NCI-H128 (cell line): ENCODE data around the gene ARIH2.
A peak's percentile ranks its signal among the peaks of the same experiment; 100 is the strongest.
"Not testable (repeated sequence)": the region's sequence is repeated elsewhere in the genome, so short reads cannot be mapped to it uniquely, and the experiment has no call there.

ENCODE experiments used
- DNase-seq: peaks from one replicate; lab custom pipeline; 2025; ENCODE audit not compliant: unreplicated experiment; lab: John Stamatoyannopoulos, UW

ARIH2 gene

DNA sequence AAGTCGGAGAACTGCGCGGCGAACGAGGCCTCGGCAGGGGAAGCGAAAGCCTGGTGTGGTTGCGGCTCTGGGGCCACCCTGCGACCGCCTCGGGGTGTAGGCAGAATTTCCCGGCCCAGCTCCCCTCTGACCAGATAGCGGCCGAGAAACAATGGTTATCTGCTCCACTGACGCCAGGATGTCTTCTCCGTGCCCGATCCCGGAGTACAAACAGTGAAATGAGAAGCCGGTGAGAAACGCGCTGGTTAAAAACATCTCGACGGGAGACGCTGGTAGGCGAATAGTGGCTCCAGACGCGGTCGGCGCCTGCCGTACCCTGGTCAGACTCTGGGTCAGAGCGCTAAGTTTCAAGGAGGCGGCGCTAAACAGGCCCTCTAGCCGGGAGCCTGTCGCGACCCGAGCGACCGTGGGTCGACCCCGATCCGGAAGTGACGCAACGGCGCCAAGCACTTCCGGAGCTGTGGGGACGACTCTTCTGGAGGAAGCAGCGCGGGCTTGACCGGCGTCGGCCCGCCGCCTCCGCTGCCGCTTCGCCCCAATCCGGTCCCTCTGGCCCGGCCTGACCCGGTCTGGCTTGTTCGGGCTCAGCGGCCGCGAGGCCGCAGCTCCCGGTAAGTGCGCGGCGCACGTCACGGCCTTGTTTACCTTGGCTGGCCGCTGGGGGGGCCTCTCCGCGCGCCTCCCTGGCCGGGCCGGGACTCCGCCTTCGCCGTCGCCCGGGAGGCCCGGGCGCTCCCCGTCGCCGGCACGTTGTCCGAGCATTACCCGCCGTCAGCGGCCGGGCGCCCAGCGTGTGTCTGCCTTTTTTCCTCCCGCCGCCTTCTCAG lies at the start of gene ARIH2:
ARIH2 (plus strand) TSS at position 455 of the 827 bp plus-strand sequence. CDS start 8,717 bp downstream, outside the sequence.
- DNase-seq = peak; percentile 27

DNA sequence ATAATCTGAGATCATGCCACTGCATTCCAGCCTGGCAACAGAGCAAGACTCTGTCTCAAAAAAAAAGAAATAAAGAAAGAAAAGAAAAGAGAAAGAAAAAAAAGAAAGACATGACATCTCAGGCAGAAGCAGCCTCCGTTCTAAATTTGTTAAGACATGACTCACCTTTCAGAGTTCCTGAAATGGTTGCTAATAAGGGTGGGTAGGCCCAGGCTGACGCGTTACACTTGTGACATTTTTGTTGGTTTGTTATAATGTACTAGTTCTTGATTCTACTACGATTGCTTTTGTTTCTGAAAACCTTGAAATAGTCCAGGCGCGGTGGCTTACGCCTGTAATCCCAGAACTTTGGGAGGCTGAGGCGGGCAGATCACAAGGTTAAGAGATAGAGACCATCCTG lies 41.0 kb upstream of the ARIH2 start:
- no peak for DNase-seq

DNA sequence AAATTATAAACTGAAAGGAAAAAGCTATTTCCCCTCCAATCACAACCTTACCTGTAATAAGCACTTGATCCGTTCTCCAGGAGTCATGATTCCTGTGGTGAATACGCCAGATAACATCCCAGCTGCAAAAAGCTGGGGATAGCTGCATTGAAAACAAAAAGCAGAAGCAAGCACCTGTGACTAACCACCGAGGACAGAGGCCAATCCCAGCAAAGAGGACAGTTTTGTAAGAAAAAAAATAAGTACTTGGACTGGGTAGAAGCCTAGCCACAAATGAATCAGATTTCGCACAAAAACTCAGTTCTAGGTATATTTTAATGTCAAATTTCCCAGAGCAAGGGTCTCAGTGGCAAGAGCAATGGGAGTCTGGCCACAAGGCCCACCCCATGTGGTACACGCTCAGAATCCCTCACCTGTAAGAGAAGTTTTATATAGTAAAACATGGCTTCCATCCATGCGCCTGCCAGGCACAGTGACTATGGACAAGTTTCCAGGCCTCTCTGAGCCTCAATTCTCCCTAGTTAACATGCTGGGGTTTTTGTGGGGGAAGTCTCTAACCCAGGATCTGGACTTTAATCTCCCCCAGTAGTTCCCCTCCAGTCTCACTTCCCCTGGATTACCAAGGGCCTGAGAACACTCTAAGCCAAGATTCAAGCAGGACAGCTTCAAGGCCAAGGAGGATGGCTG lies 39.2 kb upstream of the ARIH2 start:
- DNase-seq = no peak

DNA sequence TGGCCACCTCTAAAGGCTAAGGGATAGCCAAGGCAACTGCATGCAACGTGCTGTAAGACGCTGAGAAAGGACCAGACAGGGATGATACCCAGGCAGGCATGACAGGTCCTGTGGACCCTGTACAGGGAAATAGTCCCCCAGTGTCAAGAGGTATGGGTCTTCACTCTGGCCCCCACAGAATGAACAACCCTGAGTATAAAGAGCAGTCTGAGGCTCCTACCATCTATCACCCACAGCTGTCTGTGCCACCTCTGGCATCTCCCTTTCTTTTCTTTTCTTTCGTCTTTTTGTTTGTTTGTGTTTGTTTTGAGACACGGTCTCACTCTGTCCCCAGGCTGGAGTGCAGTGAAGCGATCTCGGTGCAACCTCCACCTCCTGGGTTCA lies 38.7 kb upstream of the ARIH2 start:
- no peak for DNase-seq

DNA sequence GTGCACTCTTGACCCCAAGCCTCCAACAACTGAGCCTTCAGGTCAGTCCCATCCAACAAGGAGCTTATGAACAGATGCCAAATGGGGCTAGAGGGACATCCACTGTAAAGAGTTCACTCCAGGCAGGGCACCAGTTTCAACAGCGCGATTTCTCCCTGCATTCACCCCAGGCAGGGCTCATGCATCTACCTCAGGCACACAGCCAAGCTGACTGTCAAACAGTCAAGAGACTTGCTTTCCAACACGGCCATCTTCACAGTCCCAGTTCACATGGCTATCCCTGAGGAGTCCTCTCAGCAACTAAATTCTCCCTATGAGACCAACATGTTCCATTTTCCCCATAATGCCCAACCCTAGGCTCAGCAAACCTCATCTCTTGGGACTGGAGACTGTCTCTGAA lies 37.6 kb upstream of the ARIH2 start:
- DNase-seq = no peak

DNA sequence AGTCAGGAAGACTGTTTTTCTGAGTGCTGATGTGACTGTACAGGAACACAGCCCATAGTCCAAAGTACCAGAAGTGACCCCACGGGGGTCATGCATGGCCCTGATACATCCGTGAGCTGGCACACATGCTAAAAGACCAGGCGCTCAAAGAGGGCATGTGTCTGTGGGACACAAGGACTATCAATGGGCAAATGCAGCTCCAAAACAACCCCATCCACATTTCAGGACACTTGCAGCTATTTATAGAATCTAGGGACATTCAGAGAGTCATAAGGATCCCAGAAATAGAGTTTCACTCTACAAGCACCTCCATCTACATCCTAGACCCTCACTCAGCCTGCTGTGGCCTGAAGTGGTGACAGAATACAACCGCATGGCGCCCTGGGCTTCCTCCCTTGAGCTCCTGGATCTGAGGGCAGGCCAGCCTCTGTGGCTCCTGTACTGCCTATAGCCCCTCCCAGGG lies 37.0 kb upstream of the ARIH2 start:
- DNase-seq = no peak

DNA sequence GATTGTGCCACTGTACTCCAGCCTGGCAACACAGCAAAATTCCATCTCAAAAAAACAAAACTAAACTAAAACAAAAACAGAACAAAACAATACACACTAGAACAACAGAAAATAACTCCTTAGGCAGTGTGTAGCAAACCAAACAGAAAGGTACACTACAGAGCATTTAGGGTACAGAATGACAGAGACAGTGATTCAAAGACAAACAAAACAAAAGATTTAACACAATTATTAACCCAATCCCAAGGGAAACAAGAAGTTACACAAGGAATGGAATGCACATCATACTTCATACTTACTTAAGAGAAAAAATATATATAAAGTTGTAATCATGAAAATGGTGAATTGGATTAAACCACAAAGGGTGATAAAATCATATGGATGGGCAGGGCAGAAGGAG lies 32.9 kb upstream of the ARIH2 start:
- no peak for DNase-seq

DNA sequence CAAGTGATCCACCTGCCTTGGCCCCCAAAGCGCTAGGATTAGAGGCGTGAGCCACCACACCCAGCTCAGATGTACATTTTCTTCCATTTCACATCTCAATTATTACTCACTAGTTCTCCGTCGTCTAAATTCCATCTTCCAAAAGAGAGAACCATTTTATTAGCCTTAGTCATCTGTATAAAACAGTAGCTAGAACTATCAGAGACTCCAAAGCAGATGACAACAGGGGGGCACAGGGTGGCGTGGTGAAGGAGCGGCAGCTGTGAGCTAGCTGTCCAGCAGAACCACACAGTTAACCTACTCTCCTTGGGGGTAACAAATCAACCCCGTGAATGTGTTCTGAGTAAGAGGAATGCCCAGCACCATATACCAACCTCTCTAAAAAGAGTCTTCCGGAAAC lies 27.0 kb upstream of the ARIH2 start:
- DNase-seq = no peak

DNA sequence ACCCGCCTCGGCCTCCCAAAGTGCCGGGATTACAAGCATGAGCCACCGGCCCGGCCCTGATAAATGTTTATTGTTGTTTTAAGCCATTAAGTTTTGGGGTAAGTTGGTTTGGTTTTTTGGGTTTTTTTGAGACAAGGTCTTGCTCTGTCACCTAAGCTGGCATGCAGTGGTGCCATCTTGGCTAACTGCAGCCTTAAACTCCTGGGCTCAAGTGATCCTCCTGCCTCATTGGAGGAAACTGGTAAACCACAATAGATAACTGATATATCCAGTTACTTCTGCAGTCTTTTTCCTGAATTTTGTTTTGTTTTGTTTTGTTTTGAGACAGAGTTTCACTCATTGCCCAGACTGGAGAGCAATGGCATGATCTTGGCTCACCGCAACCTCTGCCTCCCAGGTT lies 24.1 kb upstream of the ARIH2 start:
- no peak for DNase-seq

DNA sequence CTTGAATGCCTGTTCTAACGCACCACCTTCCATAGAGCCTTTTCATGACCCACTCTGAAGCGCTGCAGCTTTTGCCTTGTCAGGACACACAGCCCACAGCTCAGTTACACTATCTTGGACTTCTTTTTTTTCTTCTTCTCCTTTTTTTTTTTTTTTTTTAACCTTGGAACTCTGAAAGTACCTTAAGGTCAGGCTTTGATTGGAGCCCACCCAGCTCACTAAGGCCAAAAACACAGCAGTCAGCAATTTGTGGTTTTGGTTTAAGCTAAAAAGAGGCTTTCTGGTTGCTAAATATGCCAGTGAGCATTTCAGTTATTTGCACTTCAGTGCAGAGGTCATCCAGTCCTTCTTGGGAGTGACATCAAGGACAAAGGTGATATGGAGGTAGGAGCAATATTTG lies 21.7 kb upstream of the ARIH2 start:
- DNase-seq = no peak

DNA sequence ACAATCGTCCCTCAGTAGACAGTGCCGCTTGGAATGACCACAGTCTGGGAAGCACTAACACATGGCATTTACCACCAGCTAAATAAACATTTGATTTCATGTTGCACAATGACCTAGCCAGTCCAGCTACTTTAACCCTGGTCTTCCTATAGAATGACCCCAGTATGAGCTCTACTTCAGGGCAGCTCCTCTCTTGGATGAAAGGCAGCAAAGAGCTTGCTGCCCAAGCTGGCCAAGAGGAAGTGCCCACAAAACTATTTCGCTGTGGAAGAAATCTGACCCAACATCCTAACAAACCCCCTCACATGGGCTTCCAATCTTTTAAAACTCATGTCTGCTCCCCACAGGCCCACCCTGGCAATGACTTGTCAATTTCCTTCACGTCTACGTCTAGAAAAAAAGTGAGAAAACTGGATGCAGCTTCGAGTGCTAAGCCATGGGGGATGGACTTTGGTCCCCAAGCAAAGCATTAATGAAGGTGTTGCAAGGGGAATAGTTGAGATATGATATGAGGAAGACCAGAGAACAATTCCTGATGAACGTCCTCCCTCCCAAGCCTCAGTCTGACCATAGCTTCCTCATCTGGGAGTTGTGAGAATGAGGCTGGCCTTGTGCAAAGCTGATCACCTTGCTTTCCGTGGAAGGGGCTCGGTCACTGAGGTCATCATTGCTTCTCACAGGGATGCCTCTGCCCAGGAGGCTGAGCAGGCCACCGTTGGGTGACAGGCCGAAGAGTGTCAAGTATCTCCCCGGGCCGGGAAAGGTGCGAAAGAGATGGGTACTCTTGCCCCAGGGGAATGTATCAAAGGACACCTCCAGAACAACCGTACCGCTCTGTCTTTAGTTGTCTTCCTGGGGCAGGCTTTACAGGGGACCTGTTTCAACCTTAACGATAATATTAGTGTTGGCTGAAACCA lies 20.9 kb upstream of the ARIH2 start:
- no peak for DNase-seq

DNA sequence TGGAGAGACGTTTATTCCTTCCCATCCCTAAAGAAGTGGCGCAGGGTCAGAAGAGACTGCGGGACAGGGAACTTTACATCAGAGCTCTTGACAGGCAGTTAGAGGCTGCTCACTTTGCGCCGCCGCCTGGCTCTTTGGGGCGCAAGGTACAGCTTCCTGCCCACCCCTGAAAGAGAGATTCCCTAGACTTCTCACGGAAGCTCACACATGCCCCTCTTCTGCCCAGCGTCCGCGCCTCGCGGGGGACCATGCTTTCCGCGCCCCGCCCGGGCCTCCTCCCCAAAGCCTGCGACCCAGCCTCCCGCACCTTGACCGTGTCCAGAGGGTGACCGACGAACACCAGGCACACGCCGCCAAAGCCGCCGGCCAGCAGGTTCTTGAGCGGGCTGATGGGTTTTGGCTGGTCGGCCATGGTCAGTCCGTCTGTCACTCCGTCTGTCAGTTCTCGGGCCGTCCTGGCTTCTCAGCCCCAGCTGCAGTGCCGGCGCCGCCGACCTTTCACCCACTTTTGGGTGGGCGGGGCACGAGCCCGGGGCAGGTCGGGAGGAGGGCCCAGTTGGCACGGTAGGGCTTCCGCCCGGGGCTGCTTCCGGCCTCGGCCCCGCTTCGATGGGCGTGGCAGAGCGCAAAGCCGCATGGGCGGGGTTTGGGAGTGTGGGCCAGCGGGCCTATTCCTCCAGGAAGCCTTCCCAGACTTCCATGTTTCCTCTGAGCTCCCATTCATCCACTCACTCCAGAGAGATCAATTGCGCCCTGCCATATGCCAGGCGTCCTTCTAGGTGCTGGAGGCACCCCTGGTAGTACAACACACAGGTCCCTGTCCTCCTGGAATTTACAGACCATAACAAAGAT lies 20.0 kb upstream of the ARIH2 start, which contains the start of gene SLC25A20:
SLC25A20 (minus strand) TSS at position 500 of the 852 bp plus-strand sequence; CDS start at position 412, 88 bp downstream.
- peak; percentile 64 for DNase-seq

DNA sequence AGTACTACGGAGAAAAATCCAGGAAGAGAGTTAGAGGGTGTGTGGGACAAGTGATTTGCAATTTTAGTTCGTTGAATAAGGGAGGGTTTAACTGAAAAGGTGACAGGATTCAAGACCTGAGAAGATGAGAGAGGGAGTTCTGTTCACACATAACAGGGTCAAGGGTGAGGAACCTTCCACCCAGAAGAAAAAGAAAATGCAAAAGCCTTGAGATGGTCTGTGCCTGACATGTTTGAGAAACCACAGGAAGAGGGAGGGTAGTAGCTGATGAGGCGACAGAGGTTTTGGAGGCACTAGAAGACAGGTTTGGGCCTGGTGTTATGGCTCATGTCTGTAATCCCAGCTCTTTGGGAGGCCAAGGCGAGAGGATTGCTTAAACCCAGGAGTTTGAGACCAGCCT lies 19.4 kb upstream of the ARIH2 start:
- no peak for DNase-seq

DNA sequence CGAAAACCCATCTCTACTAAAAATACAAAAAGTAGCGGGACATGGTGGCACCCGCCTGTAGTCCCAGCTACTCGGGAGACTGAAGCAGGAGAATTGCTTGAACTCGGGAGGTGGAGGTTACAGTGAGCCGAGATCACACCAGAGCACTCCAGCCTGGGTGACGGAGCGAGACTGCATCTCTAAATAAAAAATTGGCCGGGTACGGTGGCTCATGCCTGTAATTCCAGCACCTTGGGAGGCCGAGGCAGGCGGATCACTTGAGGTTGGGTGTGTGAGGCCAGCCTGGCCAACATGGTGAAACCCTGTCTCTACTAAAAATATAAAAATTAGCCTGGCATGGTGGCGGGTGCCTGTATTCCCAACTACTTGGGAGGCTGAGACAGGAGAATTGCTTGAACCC lies 11.6 kb upstream of the ARIH2 start:
- DNase-seq = not testable (repeated sequence)

DNA sequence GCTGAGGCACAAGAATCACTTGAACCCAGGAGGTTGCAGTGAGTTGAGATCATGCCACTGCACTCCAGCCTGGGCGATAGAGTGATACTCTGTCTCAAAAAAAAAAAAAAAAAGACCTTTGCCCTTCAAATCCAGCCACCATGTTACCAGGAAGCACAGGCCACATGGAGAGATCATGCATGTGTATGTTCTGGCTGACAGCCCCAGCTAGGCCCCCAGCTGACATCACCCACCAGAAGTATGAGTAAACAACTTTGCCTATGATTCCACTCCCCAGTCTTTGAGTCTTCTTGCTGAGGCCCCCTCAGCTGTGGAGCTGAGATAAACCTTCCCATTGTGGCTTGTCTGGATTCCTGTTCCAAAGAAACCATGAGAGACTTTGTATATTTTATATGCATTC lies 3.3 kb upstream of the ARIH2 start:
- DNase-seq = no peak

DNA sequence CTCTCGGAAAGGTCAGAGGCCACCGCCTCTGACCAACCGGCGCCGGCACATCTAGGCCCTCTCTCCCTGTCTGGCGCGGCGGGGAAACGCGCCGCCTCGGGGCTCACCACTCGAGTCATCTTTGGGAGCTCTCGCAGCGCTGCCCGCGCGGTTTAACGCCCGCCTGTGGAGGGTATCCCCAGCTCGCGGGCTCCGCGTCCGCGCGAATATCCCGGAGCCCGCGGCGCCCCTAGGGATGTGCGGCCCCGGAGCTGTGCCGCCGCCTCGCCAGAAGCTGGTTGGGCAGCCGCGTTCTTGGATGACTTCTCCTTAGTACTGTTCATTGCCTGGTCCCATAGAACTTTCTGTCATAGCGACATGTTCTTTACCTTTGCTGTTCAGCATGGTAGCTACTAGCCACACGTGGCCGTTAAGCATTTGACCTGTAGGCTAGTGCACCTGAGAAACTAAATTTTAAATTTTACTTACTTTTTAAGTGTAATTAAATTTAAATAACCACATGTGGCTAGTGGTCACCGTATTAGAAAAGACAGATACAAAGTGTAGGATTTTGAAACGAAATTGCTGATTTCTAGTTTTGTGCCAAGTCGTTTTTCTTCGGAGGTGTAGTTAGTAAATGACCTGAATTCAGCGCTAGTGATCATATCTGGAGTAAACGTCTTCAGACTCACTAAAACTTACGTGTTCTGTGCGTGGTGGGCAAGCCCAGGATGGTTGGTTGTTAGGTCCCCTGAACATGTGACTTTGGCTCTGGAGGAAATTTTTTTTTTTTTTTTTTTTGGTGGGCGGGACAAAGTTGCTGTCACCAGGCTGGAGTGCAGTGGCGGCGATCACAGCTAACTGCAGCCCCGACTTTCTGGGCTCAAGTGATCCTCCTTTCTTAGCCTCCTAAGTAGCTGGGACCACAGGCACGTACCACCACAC lies 835 bp downstream of the ARIH2 start:
- DNase-seq = no peak

DNA sequence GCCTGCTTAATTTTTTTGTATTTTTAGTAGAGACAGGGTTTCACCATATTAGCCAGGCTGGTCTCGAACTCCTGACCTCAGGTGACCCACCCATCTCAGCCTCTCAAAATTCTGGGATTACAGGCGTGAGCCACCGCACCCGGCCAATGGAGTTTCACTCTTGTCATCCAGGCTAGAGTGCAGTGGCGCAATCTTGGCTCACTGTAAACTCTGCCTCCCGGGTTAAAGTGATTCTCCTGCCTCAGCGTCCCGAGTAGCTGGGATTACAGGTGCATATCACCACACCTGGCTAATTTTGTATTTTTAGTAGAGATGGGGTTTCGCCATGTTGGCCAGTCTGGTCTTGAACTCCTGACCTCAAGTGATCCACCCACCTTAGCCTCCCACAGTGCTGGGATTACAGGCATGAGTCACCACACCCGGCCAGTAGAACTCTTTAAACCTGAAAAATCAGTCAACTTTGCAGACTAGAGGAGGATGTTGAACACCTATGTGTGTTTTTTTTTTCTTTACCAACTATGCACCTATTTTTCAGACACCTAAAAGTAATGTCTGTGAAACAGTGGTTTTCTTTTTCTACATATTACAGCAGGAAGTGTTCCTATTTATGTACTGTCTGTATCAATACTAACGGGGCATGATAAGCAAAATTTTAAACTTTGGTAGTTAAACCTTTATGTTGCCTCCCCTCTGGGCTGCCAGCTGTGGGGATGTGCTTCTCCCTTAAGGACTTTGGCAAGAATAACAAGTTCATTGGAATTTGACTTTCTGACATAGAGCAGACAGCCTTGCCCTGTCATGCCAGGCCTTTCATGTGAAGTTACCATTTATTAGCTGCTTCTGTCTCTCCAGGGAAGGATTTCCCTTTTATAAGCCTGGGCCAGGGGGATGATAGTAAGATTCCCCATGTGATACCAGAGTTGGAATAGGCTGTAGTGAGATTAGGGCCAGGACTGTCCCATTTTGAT lies 8.1 kb downstream of the ARIH2 start:
- no peak for DNase-seq

DNA sequence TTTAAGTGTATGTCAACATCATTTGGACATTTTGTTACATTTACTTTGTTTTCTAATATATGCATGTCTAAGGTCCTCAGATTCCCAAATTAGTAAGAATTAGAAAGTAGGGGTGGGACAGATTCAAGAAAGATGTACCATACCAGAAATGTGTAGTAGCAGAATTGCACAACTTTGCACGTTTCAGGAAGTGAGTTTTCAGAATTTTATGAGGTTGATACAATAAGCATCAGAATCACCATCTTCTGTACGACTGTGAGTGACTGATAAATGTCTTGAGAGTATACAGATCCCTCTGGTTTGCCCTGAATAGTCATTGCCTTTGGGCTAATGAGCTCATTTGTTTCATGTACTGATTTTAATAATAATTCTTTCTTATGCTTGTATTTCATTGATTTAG lies 9.3 kb downstream of the ARIH2 start:
- no peak for DNase-seq
